ENCODE measurements around the gene RNF141. TPM values are rescaled to one million over a fixed set of nuclear protein-coding genes. Genes with fewer than 3 reads are reported as not detected.

Gene RNF141
- total and polyA plus RNA-seq, 2 donors = 20.0 to 20.4 TPM

GRCh38 chr11:10534316-10534715 is 6.7 kb downstream of the RNF141 start:
- WGBS = 60% methylated on average over 2 of the region's 2 CpGs
- H3K27ac ChIP-seq (ENCODE audit: low read depth in 1 of 2, low read length in 1 of 2) = no peak overlapping the region
- no peaks in the 10 kb centered on the region for H3K27me3 ChIP-seq (ENCODE audit: control insufficient read depth in 2 of 2, insufficient read depth in 1 of 2, low read length in 1 of 2)
- H3K36me3 ChIP-seq (ENCODE audit: control insufficient read depth in 2 of 2, insufficient read depth in 2 of 2, low read length in 1 of 2) = peaks cover 4 to 21% of the 10 kb centered on the region in 2 donors
- no peak overlapping the region for H3K4me3 ChIP-seq (ENCODE audit: low read length in 2 of 2)
- no peaks in the 10 kb centered on the region for H3K9me3 ChIP-seq (ENCODE audit: control insufficient read depth in 2 of 2, insufficient read depth in 1 of 2, low read length in 1 of 2)
- no peak for DNase-seq (ENCODE audit: low read depth in 6 of 9, low spot score in 9 of 9)
- H3K4me1 ChIP-seq (ENCODE audit: control insufficient read depth in 2 of 2, insufficient read depth in 2 of 2, low read length in 2 of 2) = peaks cover 7 to 12% of the 10 kb centered on the region in 2 donors

GRCh38 chr11:10533323-10533722 is 7.7 kb downstream of the RNF141 start:
- Histone ChIP-seq H3K9me3 (ENCODE audit: control insufficient read depth in 2 of 2, insufficient read depth in 1 of 2, low read length in 1 of 2) (no peaks in the 10 kb centered on the region), H3K27me3 (ENCODE audit: control insufficient read depth in 2 of 2, insufficient read depth in 1 of 2, low read length in 1 of 2) (no peaks in the 10 kb centered on the region), H3K4me1 (ENCODE audit: control insufficient read depth in 2 of 2, insufficient read depth in 2 of 2, low read length in 2 of 2) (peaks cover 7 to 12% of the 10 kb centered on the region in 2 donors), H3K36me3 (ENCODE audit: control insufficient read depth in 2 of 2, insufficient read depth in 2 of 2, low read length in 1 of 2) (peaks cover 9 to 29% of the 10 kb centered on the region in 2 donors), H3K4me3 (ENCODE audit: low read length in 2 of 2) (no peak overlapping the region), H3K27ac (ENCODE audit: low read depth in 1 of 2, low read length in 1 of 2) (no peak overlapping the region)
- no peak for DNase-seq (ENCODE audit: low read depth in 6 of 9, low spot score in 9 of 9)

DNA sequence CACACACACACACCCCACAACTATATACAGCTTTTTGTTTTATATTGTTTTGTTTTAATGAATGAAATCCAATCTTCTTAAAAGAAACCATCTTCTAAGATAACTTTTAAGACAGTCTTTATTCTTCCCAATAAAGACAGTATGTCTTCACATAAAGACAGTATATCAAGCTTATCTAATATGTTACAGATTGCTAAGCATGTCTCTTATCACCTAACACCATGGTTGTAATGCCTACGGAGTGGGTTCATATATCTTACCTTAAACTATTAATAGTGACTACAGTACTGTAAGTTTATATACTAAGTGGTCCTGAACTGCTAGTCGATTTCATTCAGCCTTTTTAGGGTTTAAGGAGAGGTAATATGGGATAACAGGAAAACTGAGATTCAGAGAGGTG is 8.5 kb downstream of the RNF141 start:
- WGBS = 98% methylated on average over 2 of the region's 2 CpGs
- Histone ChIP-seq H3K27ac (ENCODE audit: low read depth in 1 of 2, low read length in 1 of 2) (no peak overlapping the region), H3K36me3 (ENCODE audit: control insufficient read depth in 2 of 2, insufficient read depth in 2 of 2, low read length in 1 of 2) (peaks cover 12 to 32% of the 10 kb centered on the region in 2 donors), H3K27me3 (ENCODE audit: control insufficient read depth in 2 of 2, insufficient read depth in 1 of 2, low read length in 1 of 2) (no peaks in the 10 kb centered on the region), H3K4me1 (ENCODE audit: control insufficient read depth in 2 of 2, insufficient read depth in 2 of 2, low read length in 2 of 2) (peaks cover 7 to 12% of the 10 kb centered on the region in 2 donors), H3K4me3 (ENCODE audit: low read length in 2 of 2) (no peak overlapping the region), H3K9me3 (ENCODE audit: control insufficient read depth in 2 of 2, insufficient read depth in 1 of 2, low read length in 1 of 2) (no peaks in the 10 kb centered on the region)
- no peak for DNase-seq (ENCODE audit: low read depth in 6 of 9, low spot score in 9 of 9)

DNA sequence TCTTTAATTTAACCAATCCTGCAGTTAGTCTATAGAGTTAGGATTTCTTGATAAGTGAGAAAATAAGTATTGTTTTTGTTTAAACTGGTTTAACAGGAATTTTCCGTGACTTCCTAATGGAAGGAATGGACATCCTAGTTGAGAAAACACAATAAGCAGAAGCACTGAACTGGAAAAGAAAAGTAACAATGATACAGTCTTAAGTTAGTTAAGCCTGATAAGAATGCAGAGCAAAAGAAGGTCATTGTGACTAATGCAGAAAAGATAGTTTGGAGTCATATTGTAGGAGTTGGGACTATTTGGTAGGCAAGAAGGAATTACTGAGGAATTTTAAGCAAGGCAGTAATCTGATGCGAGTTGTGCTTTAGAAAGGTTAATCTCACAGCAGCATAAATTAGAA is 11.7 kb downstream of the RNF141 start:
- no peaks in the 10 kb centered on the region for H3K27me3 ChIP-seq (ENCODE audit: control insufficient read depth in 2 of 2, insufficient read depth in 1 of 2, low read length in 1 of 2)
- H3K4me3 ChIP-seq (ENCODE audit: low read length in 2 of 2) = no peak overlapping the region
- 96% methylated on average over 2 of the region's 2 CpGs for WGBS
- no peaks in the 10 kb centered on the region for H3K9me3 ChIP-seq (ENCODE audit: control insufficient read depth in 2 of 2, insufficient read depth in 1 of 2, low read length in 1 of 2)
- H3K27ac ChIP-seq (ENCODE audit: low read depth in 1 of 2, low read length in 1 of 2) = no peak overlapping the region
- H3K36me3 ChIP-seq (ENCODE audit: control insufficient read depth in 2 of 2, insufficient read depth in 2 of 2, low read length in 1 of 2) = peaks cover 15 to 46% of the 10 kb centered on the region in 2 donors
- H3K4me1 ChIP-seq (ENCODE audit: control insufficient read depth in 2 of 2, insufficient read depth in 2 of 2, low read length in 2 of 2) = no peaks in the 10 kb centered on the region
- DNase-seq (ENCODE audit: low read depth in 6 of 9, low spot score in 9 of 9) = no peak

DNA sequence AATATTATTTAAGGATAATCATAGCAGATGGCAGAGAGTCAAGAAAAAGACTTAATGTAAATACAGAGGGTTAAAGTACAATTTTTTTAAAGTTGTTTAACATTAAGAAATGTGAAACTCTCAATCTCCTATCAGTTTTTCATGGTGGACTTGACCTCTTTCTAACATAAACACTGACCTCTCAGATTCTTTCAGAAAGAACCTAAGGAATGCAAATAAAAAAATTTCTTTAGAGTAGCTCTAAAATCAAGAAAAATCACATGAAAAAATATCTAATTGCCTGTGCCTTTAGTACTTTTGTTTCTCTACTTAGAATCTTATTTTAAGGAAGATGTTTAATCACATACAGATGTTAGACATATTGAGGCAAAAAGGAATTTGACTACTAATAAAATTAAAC is 12.9 kb downstream of the RNF141 start:
- no peaks in the 10 kb centered on the region for H3K9me3 ChIP-seq (ENCODE audit: control insufficient read depth in 2 of 2, insufficient read depth in 1 of 2, low read length in 1 of 2)
- no peak overlapping the region for H3K27ac ChIP-seq (ENCODE audit: low read depth in 1 of 2, low read length in 1 of 2)
- H3K4me1 ChIP-seq (ENCODE audit: control insufficient read depth in 2 of 2, insufficient read depth in 2 of 2, low read length in 2 of 2) = peaks cover 0 to 2% of the 10 kb centered on the region in 2 donors
- H3K4me3 ChIP-seq (ENCODE audit: low read length in 2 of 2) = no peak overlapping the region
- DNase-seq (ENCODE audit: low read depth in 6 of 9, low spot score in 9 of 9) = no peak
- no peaks in the 10 kb centered on the region for H3K27me3 ChIP-seq (ENCODE audit: control insufficient read depth in 2 of 2, insufficient read depth in 1 of 2, low read length in 1 of 2)
- peaks cover 15 to 41% of the 10 kb centered on the region in 2 donors for H3K36me3 ChIP-seq (ENCODE audit: control insufficient read depth in 2 of 2, insufficient read depth in 2 of 2, low read length in 1 of 2)

DNA sequence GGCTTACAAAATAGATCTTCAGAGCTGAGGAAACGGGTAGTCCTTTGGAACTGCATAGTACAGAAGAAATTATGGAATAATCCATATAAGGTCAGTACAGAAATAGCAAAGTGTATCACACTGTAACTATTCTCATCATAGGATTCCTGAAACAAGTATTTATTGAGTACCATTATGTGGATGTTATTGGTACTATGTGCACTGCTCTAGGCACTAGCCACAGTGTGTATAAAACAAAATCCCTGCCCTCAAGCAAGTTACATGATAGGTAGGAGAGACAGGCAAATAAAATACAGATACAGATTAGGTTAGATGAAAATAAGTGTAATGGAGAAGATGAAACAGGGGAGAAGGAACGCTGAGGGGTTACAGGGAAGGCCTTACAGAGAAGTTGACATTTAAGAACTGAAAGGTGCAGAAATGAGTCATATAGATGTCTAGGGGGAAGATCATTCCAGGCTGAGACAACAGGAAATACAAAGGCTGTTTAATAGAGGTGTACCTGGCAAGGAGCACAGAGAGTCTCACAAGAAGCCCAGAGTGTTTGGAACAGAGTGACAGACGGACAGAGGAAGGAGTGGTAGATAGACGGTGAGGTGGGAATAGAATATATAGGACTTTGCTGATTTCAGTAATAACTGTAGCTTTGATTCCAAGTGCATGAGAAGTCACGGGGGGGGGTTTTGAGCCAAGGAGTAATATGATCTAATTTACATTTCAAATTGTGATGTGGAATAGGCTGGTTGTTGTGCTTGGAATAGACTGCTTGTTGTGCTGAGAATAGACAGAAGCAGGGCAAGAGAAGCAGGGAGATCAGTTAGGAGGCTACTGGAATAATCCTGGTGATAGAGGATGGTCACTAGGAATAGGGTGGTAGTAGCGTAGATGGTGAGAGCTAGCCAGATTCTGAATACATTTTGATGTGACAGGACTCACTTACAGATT is 13.7 kb downstream of the RNF141 start:
- H3K27me3 ChIP-seq (ENCODE audit: control insufficient read depth in 2 of 2, insufficient read depth in 1 of 2, low read length in 1 of 2) = no peaks in the 10 kb centered on the region
- peaks cover 6 to 9% of the 10 kb centered on the region in 2 donors for H3K4me1 ChIP-seq (ENCODE audit: control insufficient read depth in 2 of 2, insufficient read depth in 2 of 2, low read length in 2 of 2)
- H3K9me3 ChIP-seq (ENCODE audit: control insufficient read depth in 2 of 2, insufficient read depth in 1 of 2, low read length in 1 of 2) = no peaks in the 10 kb centered on the region
- peak overlapping the region in 1 of 2 donors; percentile 27 for H3K27ac ChIP-seq (ENCODE audit: low read depth in 1 of 2, low read length in 1 of 2)
- peak in 1 of 9 donors; percentile 31 for DNase-seq (ENCODE audit: low read depth in 6 of 9, low spot score in 9 of 9)
- no peak overlapping the region for H3K4me3 ChIP-seq (ENCODE audit: low read length in 2 of 2)
- peaks cover 12 to 41% of the 10 kb centered on the region in 2 donors for H3K36me3 ChIP-seq (ENCODE audit: control insufficient read depth in 2 of 2, insufficient read depth in 2 of 2, low read length in 1 of 2)
- WGBS = 94% methylated on average over 6 of the region's 6 CpGs

GRCh38 chr11:10524471-10524870 is 16.5 kb downstream of the RNF141 start:
- H3K4me1 ChIP-seq (ENCODE audit: control insufficient read depth in 2 of 2, insufficient read depth in 2 of 2, low read length in 2 of 2) = peaks cover 11 to 12% of the 10 kb centered on the region in 2 donors
- DNase-seq (ENCODE audit: low read depth in 6 of 9, low spot score in 9 of 9) = no peak
- H3K9me3 ChIP-seq (ENCODE audit: control insufficient read depth in 2 of 2, insufficient read depth in 1 of 2, low read length in 1 of 2) = no peaks in the 10 kb centered on the region
- 89% methylated on average over 1 of the region's 1 CpG for WGBS
- H3K27ac ChIP-seq (ENCODE audit: low read depth in 1 of 2, low read length in 1 of 2) = peak overlapping the region in 1 of 2 donors; percentile 7
- H3K4me3 ChIP-seq (ENCODE audit: low read length in 2 of 2) = no peak overlapping the region
- H3K36me3 ChIP-seq (ENCODE audit: control insufficient read depth in 2 of 2, insufficient read depth in 2 of 2, low read length in 1 of 2) = peaks cover 20 to 47% of the 10 kb centered on the region in 2 donors
- H3K27me3 ChIP-seq (ENCODE audit: control insufficient read depth in 2 of 2, insufficient read depth in 1 of 2, low read length in 1 of 2) = no peaks in the 10 kb centered on the region

GRCh38 chr11:10522921-10523320 is 18.1 kb downstream of the RNF141 start:
- Histone ChIP-seq H3K36me3 (ENCODE audit: control insufficient read depth in 2 of 2, insufficient read depth in 2 of 2, low read length in 1 of 2) (peaks cover 13 to 40% of the 10 kb centered on the region in 2 donors), H3K4me1 (ENCODE audit: control insufficient read depth in 2 of 2, insufficient read depth in 2 of 2, low read length in 2 of 2) (peaks cover 11 to 12% of the 10 kb centered on the region in 2 donors), H3K27me3 (ENCODE audit: control insufficient read depth in 2 of 2, insufficient read depth in 1 of 2, low read length in 1 of 2) (no peaks in the 10 kb centered on the region), H3K27ac (ENCODE audit: low read depth in 1 of 2, low read length in 1 of 2) (peak overlapping the region; percentile 84 to 89), H3K4me3 (ENCODE audit: low read length in 2 of 2) (no peak overlapping the region), H3K9me3 (ENCODE audit: control insufficient read depth in 2 of 2, insufficient read depth in 1 of 2, low read length in 1 of 2) (no peaks in the 10 kb centered on the region)
- 6% methylated on average over 2 of the region's 2 CpGs for WGBS
- DNase-seq (ENCODE audit: low read depth in 6 of 9, low spot score in 9 of 9) = peak; percentile 46 to 92 (median 76)

DNA sequence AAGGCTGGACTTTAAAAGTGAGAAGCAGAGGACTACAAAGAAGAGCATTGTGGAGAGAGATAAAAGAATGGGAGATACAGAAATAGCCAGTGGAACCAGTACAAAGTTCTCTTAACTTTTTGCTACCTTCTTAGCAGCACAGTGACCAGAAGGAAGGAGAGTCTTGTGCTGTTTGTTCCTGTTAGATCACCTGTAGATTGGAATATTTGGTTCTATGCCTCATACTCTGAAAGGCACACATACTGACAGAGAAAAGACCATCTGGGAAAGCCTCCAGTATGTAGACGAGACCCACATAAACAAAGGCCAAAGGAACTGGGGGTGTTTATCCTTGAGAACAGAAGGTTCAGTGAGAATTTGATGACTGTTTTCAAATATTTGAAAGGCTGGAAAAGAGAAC is 18.7 kb downstream of the RNF141 start:
- Histone ChIP-seq H3K27ac (ENCODE audit: low read depth in 1 of 2, low read length in 1 of 2) (peak overlapping the region; percentile 33 to 89), H3K4me3 (ENCODE audit: low read length in 2 of 2) (no peak overlapping the region), H3K4me1 (ENCODE audit: control insufficient read depth in 2 of 2, insufficient read depth in 2 of 2, low read length in 2 of 2) (peaks cover 11 to 12% of the 10 kb centered on the region in 2 donors), H3K9me3 (ENCODE audit: control insufficient read depth in 2 of 2, insufficient read depth in 1 of 2, low read length in 1 of 2) (no peaks in the 10 kb centered on the region), H3K36me3 (ENCODE audit: control insufficient read depth in 2 of 2, insufficient read depth in 2 of 2, low read length in 1 of 2) (peaks cover 8 to 35% of the 10 kb centered on the region in 2 donors), H3K27me3 (ENCODE audit: control insufficient read depth in 2 of 2, insufficient read depth in 1 of 2, low read length in 1 of 2) (no peaks in the 10 kb centered on the region)
- DNase-seq (ENCODE audit: low read depth in 6 of 9, low spot score in 9 of 9) = no peak
- WGBS = 60% methylated on average over 1 of the region's 1 CpG
